Prostate gland (tissue), 2 donors: ENCODE data around the gene TDRD9.

Experiments used
- CTCF ChIP-seq, 4 experiments: fragments of 200-600 bp in 2 of 4; fragments of 450-650 bp in 2 of 4; sonication (generic) in 2 of 4; IDR thresholded peaks; 1 replicate in 3 of 4; 2 replicates in 1 of 4; pipeline ENCODE4 v1.5.1; 2016 to 2019; ENCODE audit warnings: antibody characterized with exemption in 4 of 4, mild to moderate bottlenecking in 2 of 4, moderate library complexity in 2 of 4
- POLR2A ChIP-seq: fragments of 450-650 bp; IDR thresholded peaks from one replicate; pipeline ENCODE4 v1.6.1; 2016; ENCODE audit warnings: antibody characterized with exemption, mild to moderate bottlenecking

GRCh38 chr14:103896578-103896977 lies 31.7 kb upstream of the TDRD9 start:
- no peak for TF ChIP-seq CTCF (IDR thresholded peaks at IDR 0.05)
- no peak for TF ChIP-seq POLR2A
